Stimulated activated CD8-positive, alpha-beta memory T cell treated with anti-CD3 and anti-CD28 coated beads, Interleukin-12 subunit alpha, Interleukin-12 subunit beta, amount 100 ng/mL, for 1 hour (primary cell): Measurements from ENCODE around the gene PSMD9.
"Not testable (repeated sequence)": the region's sequence is repeated elsewhere in the genome, so short reads cannot be mapped to it uniquely, and the experiment has no call there.

Experiments used
- DNase-seq: peaks from one replicate; pipeline ENCODE4 v3.0.0-alpha.2; 2020; ENCODE audit warnings: low read depth

Gene PSMD9, protein sequence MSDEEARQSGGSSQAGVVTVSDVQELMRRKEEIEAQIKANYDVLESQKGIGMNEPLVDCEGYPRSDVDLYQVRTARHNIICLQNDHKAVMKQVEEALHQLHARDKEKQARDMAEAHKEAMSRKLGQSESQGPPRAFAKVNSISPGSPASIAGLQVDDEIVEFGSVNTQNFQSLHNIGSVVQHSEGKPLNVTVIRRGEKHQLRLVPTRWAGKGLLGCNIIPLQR

GRCh38 chr12:121888478-121889273 is at the start of gene PSMD9:
PSMD9 (plus strand) TSS chr12:121888790; CDS start chr12:121888857, 67 bp downstream.
- DNase-seq: peak; percentile 97

DNA sequence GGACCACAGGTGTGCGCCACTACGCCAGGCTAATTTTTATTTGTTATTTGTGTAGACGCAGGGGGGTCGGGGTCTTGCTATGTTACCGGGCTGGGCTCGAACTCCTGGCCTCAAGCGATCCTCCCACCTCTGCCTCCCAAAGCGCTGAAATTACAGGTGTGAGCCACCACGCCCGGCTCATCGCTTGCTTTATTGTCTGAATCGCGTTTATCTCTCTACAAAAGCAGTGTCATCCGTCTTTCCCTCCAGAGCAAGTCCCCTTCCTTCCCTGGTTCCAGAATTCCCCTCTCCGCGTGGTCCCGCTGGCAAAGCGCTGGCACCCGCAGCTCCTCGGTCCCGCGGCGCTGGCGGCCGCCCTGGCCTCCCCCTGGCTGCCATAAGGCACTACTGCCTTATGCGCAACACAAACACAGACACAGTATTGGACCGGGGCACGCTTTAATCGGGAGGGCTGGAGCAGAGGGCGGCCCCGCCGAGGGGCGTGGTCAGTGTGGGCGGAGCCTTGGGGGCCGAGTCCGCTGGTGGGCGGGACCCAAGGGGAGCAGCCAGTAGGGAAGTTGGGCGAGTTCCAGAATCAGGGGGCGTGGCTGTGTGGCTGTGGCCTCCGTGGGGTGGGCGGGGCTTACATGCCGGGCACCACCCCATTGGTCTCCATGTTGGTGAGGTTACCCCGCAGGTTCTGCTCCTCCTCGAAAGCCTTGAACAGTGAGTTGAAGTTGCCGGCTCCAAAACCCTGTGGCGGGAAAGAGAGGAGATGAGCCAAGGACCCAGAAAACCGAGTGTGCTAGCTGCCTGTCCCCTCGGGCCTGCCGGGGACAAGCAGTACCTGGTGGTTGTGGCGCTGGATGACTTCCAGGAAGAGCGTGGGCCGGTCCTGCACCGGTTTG is 49.2 kb upstream of the PSMD9 start:
- peak; percentile 99 for DNase-seq

- DNase-seq: no peak
Measured at GRCh38 chr12:121839993-121840761, 48.4 kb upstream of the PSMD9 start.

DNA sequence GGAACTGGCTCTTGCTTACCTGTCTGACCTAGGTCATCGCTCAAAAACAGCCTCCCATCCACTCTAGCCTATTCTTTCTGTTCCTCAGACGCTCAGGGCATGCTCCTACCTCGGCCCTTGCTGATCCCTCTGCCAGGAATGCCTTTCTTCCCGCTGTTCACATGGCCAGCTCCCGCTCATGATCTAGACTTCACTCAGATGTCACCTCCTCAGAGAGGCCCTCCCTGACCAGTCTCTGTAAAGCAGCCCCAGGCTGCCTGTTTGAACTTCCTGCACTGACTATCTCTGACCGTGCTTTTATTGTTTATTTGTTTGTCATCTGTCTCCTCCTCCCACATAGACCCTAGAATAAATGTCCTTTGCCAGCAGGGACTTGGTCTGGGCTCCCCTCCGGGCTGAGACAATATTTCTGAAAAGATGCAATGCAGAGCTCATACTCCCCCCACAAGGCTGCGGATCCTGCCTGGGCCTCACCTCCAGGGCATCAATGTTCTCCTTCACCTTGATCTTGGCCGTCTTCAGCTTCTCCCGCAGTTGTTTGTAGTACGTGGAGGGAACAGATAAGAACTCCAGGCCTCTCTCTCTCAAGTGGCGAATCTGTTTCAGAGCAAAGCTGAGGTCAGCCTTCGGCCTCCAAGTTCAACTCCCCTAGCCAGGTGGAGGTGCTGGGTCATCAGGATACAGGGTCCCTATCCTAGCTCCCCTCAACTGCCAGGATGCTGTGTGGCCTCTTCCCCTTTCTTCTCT is 45.2 kb upstream of the PSMD9 start:
- no peak for DNase-seq

GRCh38 chr12:121845701-121846100 is 42.9 kb upstream of the PSMD9 start:
- DNase-seq: no peak

DNA sequence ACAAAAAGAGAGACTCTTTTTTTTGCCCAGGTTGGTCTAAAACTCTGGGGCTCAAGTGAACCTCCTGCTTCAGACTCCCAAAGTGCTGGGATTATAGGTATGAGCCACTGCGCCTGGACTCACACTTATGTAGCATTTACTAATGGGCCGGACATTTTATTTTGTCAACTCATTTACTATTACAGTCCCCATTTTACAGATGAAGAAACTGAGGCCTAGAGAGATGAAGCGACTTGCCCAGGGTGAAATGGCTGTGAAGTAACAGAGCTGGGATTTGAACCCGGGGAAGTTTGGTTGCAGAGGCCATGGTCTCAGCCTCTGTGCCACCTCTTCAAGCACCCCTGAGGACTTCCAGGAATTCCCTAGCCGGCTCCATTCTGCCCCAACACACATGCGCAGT is 39.4 kb upstream of the PSMD9 start:
- no peak for DNase-seq

DNA sequence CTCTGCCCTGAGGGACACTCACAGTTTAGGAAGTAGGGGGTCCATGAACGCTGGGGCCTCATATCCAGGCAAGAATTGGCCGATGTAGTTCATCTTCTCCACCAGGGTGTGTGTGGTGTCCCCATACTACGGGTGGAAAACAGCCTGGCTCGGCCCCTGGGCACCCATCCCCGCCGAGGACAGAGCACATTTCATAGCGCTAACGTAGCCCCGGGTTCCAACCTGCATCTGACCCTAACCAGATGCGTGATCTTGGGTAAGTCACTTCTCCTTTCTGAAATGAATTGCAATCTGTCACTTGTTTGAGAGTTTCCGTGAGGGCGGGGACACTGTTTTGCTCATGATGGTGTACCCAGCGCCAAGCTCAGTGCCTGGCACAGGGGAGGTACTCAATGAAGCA is 38.9 kb upstream of the PSMD9 start:
- DNase-seq: no peak

DNA sequence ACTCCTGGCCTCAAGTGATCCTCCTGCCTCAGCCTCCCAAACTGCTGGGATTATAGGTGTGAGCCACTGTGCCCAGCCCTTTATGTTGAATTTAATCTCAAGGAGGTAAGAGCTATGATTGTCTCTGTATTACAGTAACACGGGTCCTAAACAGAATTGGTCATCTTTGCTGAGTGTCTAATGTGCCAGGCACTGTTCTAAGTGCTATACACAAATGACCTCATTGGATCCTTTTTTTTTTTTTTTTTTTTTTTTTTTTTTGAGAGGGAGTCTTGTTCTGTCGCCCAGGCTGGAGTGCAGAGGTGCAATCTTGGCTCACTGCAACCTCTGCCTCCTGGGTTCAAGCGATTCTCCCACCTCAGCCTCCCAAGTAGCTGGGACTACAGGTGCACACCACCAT is 36.2 kb upstream of the PSMD9 start:
- not testable (repeated sequence) for DNase-seq

DNA sequence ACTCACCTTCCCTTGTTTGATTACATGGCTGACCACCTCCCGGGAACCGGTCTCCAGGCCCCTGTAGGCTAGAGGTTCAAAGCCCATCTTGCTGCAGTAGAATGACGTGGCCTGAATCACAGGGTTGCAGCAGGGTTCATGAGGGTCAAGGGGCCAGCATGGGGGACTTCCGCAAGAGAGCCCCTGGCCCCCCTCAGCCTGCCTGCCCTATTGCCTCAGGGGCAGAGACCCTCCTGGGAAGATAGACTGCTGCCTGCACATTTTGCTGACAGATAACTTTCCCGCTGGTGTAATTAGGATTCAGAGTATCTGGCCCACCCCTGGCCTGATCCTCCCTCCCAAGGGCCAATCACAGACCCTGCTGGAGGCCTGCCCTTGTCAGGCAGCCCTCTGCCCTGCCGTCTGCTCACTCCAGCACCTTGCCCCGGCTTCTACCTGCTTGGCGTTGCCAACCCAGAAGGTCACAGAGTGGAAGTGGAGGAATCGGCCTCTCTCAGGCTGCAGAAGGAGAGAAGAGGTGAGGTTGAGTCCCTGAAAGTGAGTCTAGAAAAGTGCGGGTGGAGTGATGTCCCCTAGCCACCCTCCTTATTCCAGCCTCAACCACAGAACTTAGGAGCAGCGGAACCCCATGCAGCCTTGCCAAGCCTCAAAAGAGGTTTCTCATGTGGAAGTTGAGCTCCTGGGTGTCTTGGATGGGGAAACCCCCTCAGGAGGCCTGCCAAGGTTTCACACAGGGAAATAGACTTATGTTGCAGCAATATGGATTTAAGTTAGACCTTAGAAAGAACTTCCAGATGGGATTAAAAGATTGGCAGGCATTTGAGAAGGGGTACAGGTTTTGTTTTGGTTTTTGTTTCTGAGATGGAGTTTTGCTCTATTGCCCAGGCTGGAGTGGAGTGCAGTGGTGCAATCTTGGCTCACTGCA is 31.0 kb upstream of the PSMD9 start:
- no peak for DNase-seq

DNA sequence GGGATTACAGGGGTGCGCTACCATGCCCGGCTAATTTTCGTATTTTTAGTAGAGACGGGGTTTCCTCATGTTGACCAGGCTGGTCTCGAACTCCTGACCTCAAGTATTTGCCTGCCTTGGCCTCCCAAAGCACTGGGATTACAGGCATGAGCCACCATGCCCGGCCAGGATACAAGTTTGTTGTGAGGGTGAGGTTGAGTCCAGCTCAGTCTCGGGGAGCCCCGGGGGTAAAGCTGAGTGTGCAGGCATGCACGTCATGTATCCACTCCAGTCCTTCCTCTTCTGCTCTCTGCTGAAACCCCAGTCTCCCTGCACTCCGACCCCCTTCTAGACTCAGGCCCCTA is 30.3 kb upstream of the PSMD9 start:
- DNase-seq: no peak

GRCh38 chr12:121858662-121859572 is 29.7 kb upstream of the PSMD9 start, which contains the start of gene HPD:
HPD (minus strand) TSS chr12:121858859; CDS start chr12:121858823, 36 bp downstream.
- no peak for DNase-seq

- DNase-seq: no peak
Measured at GRCh38 chr12:121860257-121860656, 28.3 kb upstream of the PSMD9 start.

GRCh38 chr12:121860699-121861098 is 27.9 kb upstream of the PSMD9 start:
- not testable (repeated sequence) for DNase-seq

GRCh38 chr12:121861636-121862254 is 26.8 kb upstream of the PSMD9 start:
- DNase-seq: no peak

- DNase-seq: no peak
Measured at GRCh38 chr12:121866331-121866730, 22.3 kb upstream of the PSMD9 start.

DNA sequence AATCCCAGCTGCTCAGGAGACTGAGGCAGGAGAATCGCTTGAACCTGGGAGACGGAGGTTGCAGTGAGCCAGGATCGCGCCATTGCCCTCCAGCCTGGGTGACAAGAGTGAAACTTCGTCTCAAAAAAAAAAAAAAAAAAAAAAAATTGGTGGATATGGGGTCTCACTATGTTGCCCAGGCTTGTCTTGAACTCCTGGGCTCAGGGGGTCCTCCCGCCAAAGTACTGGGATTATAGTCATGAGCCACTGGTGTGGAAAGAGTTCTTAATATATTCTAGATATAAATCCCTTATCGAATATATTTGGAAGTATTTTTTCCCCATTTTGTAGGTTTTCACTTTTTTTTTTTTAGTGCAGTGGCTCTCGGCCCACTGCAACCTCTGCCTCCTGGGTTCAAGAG is 19.4 kb upstream of the PSMD9 start:
- DNase-seq: not testable (repeated sequence)

DNA sequence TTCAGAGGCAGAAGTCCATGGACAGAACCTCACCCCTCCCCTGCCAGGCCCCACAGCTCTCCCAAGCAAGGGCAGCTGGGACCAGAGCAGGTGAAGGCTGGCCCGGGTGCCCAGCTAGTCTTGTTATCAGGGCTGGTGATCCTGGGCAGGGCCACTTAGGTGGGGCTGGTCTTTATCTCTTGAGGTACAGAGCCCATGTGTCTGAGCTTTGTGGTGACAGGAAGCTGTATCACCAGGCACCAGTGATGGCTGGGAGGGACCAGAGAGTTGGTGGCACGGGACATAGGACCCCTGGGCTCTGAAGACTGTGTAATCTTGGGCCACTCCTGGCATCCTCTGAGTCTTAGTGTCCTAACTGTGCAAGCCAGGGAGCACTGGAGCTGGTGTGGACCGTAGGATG is 17.1 kb upstream of the PSMD9 start:
- DNase-seq: no peak

DNA sequence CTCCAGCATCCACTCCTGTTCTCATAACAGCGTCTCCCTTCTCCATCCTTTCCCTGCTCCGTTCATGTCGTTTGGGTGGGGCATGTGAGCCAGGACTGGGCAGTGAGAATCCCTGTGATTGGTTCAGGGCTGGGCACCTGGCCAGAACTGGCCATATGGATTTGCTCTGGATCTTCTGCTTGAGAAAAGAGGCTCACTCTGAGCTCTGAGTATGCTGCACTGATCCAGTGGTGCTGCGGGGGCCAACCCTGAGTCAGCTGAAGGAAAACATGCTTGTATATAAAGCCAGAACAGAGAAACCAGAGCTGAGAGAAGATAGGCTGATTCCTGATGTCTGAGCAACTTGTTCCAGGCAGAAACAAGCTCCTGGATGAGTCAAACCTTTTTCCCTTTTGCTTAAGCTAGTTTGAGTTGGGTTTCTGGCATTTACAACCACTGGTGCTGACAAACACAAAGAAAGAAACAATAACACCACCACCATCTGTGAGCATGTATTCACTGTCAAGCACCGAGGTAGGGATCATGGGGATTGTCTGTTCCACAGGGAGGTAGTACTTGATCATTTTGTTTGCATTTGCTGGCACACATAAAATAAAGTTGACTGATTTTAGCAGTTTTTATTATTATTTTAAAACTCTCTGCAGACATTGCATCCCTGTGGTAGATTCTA is 15.9 kb upstream of the PSMD9 start:
- no peak for DNase-seq
